Activated CD4-positive, alpha-beta T cell treated with anti-CD3 and anti-CD28 coated beads for 36 hours (primary cell): ENCODE measurements around the gene CSRNP3. TPM values are rescaled to one million over a fixed set of nuclear protein-coding genes. Genes with fewer than 3 reads are reported as not detected.

ENCODE experiments used
- ATAC-seq: fragments of 200-7000 bp; cut with Tn5 transposase; one replicate; pipeline ENCODE4 v1.10.0; 2021; ENCODE audit warnings: mild to moderate bottlenecking, moderate library complexity
- CTCF ChIA-PET: fragments of 350-600 bp; sonication (Branson Sonifier 250); formaldehyde crosslinking; loops from one replicate; lab custom pipeline; 2021; ENCODE audit warnings: antibody characterized with exemption; lab: Charles Lee
- POLR2A ChIA-PET: fragments of 350-600 bp; sonication (Branson Sonifier 250); formaldehyde crosslinking; loops from one replicate; lab custom pipeline; 2021; ENCODE audit warnings: antibody characterized with exemption, inconsistent platforms; lab: Charles Lee
- DNase-seq: peaks from one replicate; pipeline ENCODE4 v3.0.0-alpha.2; 2020
- H3K27ac Mint-ChIP-seq: one replicate; pipeline ENCODE4 v1.8.0; 2021; ENCODE audit warnings: mixed read lengths
- H3K27me3 Mint-ChIP-seq: one replicate; pipeline ENCODE4 v1.8.0; 2021; ENCODE audit warnings: mixed read lengths
- H3K36me3 Mint-ChIP-seq: one replicate; pipeline ENCODE4 v1.8.0; 2021; ENCODE audit warnings: low read depth, mixed read lengths
- H3K4me1 Mint-ChIP-seq: one replicate; pipeline ENCODE4 v1.8.0; 2021; ENCODE audit warnings: mixed read lengths
- H3K4me3 Mint-ChIP-seq: one replicate; pipeline ENCODE4 v1.8.0; 2021; ENCODE audit warnings: mild to moderate bottlenecking, moderate library complexity, mixed read lengths
- H3K9me3 Mint-ChIP-seq: one replicate; pipeline ENCODE4 v1.8.0; 2021; ENCODE audit warnings: low read depth, mixed read lengths
- intact Hi-C, 2 experiments: fragments of 100-400 bp; cut with DNase I in 1 of 2; cut with micrococcal nuclease in 1 of 2; formaldehyde crosslinking; loops; one replicate each; pipeline versions ENCODE4 v1.14.2 to v1.15.1; 2022 to 2024; cut with DNase I, micrococcal nuclease
- total RNA-seq, 2 experiments: library from RNA; stranded (reverse); gene quantifications; one replicate each; pipeline ENCODE4 v1.2.3, GENCODE V29; 2021

The CSRNP3 gene
- total RNA-seq, 2 experiments from 2014 or later: not detected

- H3K4me3 Mint-ChIP-seq: no peak overlapping the region
- no peak for ATAC-seq
Observed at GRCh38 chr2:165471349-165471950, 2.0 kb downstream of the CSRNP3 start.

GRCh38 chr2:165472922-165473321, 3.4 kb downstream of the CSRNP3 start:
- H3K4me1 Mint-ChIP-seq: no peaks in the 10 kb centered on the region
- H3K9me3 Mint-ChIP-seq: no peaks in the 10 kb centered on the region
- H3K36me3 Mint-ChIP-seq: no peaks in the 10 kb centered on the region
- ChIA-PET CTCF (interaction anchor here (1.7 kb wide), 1 partner anchor 11 kb away, joined by 3 read pairs; no protein-coding TSS in a partner anchor), POLR2A (no interaction called here)
- H3K27me3 Mint-ChIP-seq: no peaks in the 10 kb centered on the region
- ATAC-seq (no peak), DNase-seq (no peak)
- intact Hi-C loops: no loop called here
- no peak overlapping the region for H3K4me3 Mint-ChIP-seq
- H3K27ac Mint-ChIP-seq: no peak overlapping the region

More at GRCh38 chr2:165471349-165471950, 2.0 kb downstream of the CSRNP3 start:
- no peak overlapping the region for H3K27ac Mint-ChIP-seq
- H3K4me1 Mint-ChIP-seq: no peaks in the 10 kb centered on the region
- no peaks in the 10 kb centered on the region for H3K36me3 Mint-ChIP-seq
- ChIA-PET CTCF (no interaction called here), POLR2A (no interaction called here)
- no peaks in the 10 kb centered on the region for H3K9me3 Mint-ChIP-seq
- intact Hi-C loops: no loop called here
- H3K27me3 Mint-ChIP-seq: no peaks in the 10 kb centered on the region
- DNase-seq: no peak

- DNase-seq (no peak), ATAC-seq (no peak)
- Mint-ChIP-seq H3K4me1 (no peaks in the 10 kb centered on the region), H3K27ac (no peak overlapping the region), H3K9me3 (no peaks in the 10 kb centered on the region), H3K27me3 (no peaks in the 10 kb centered on the region), H3K36me3 (no peaks in the 10 kb centered on the region), H3K4me3 (no peak overlapping the region)
- intact Hi-C loops: no loop called here
- ChIA-PET CTCF (no interaction called here), POLR2A (no interaction called here)
Observed at GRCh38 chr2:165474619-165475276, 5.2 kb downstream of the CSRNP3 start.

GRCh38 chr2:165475277-165476004, 5.9 kb downstream of the CSRNP3 start:
- ATAC-seq: no peak
- H3K36me3 Mint-ChIP-seq: no peaks in the 10 kb centered on the region
- H3K9me3 Mint-ChIP-seq: no peaks in the 10 kb centered on the region
- no peak overlapping the region for H3K4me3 Mint-ChIP-seq
- intact Hi-C loops: no loop called here
- H3K27ac Mint-ChIP-seq: no peak overlapping the region
- POLR2A ChIA-PET: no interaction called here
- no peaks in the 10 kb centered on the region for H3K27me3 Mint-ChIP-seq
- CTCF ChIA-PET: no interaction called here
- H3K4me1 Mint-ChIP-seq: no peaks in the 10 kb centered on the region
- DNase-seq: no peak

- CTCF ChIA-PET: no interaction called here
- H3K4me1 Mint-ChIP-seq: no peaks in the 10 kb centered on the region
Observed at GRCh38 chr2:165479856-165480255, 10.4 kb downstream of the CSRNP3 start.

GRCh38 chr2:165494573-165494972, 25.1 kb downstream of the CSRNP3 start:
- Mint-ChIP-seq H3K9me3 (no peaks in the 10 kb centered on the region), H3K27ac (no peak overlapping the region), H3K4me1 (no peaks in the 10 kb centered on the region), H3K4me3 (no peak overlapping the region), H3K27me3 (no peaks in the 10 kb centered on the region), H3K36me3 (no peaks in the 10 kb centered on the region)
- CTCF ChIA-PET: no interaction called here
- POLR2A ChIA-PET: no interaction called here
- intact Hi-C loops: no loop called here
- no peak for ATAC-seq
- DNase-seq: no peak

More at GRCh38 chr2:165479856-165480255, 10.4 kb downstream of the CSRNP3 start:
- Mint-ChIP-seq H3K27me3 (no peaks in the 10 kb centered on the region), H3K27ac (no peak overlapping the region), H3K4me3 (no peak overlapping the region), H3K36me3 (no peaks in the 10 kb centered on the region), H3K9me3 (no peaks in the 10 kb centered on the region)
- intact Hi-C loops: no loop called here
- DNase-seq (no peak), ATAC-seq (no peak)
- POLR2A ChIA-PET: no interaction called here

GRCh38 chr2:165497659-165498317, 28.3 kb downstream of the CSRNP3 start:
- POLR2A ChIA-PET: no interaction called here
- H3K36me3 Mint-ChIP-seq: no peaks in the 10 kb centered on the region
- no peaks in the 10 kb centered on the region for H3K4me1 Mint-ChIP-seq
- H3K4me3 Mint-ChIP-seq: no peak overlapping the region
- intact Hi-C loops: no loop called here
- no peak for ATAC-seq
- CTCF ChIA-PET: interaction anchor here (0.5 kb wide), 1 partner anchor 37 kb away, joined by 3 read pairs; no protein-coding TSS in a partner anchor
- no peaks in the 10 kb centered on the region for H3K27me3 Mint-ChIP-seq
- H3K9me3 Mint-ChIP-seq: no peaks in the 10 kb centered on the region
- DNase-seq: no peak
- no peak overlapping the region for H3K27ac Mint-ChIP-seq

GRCh38 chr2:165499131-165499530, 29.6 kb downstream of the CSRNP3 start:
- Mint-ChIP-seq H3K27me3 (no peaks in the 10 kb centered on the region), H3K4me3 (no peak overlapping the region), H3K9me3 (no peaks in the 10 kb centered on the region), H3K4me1 (no peaks in the 10 kb centered on the region), H3K36me3 (no peaks in the 10 kb centered on the region), H3K27ac (no peak overlapping the region)
- DNase-seq: no peak
- POLR2A ChIA-PET: no interaction called here
- no peak for ATAC-seq
- CTCF ChIA-PET: no interaction called here
- intact Hi-C loops: no loop called here

- CTCF ChIA-PET: interaction anchor here (0.7 kb wide), 1 partner anchor 893 kb away, joined by 5 read pairs; no protein-coding TSS in a partner anchor
- ATAC-seq (no peak), DNase-seq (no peak)
- Mint-ChIP-seq H3K27me3 (no peaks in the 10 kb centered on the region), H3K4me3 (no peak overlapping the region), H3K9me3 (no peaks in the 10 kb centered on the region), H3K36me3 (no peaks in the 10 kb centered on the region), H3K4me1 (no peaks in the 10 kb centered on the region), H3K27ac (no peak overlapping the region)
- intact Hi-C loops: no loop called here
- POLR2A ChIA-PET: no interaction called here
Observed at GRCh38 chr2:165500001-165500400, 30.5 kb downstream of the CSRNP3 start.

- no peak for DNase-seq
- no peaks in the 10 kb centered on the region for H3K4me1 Mint-ChIP-seq
- H3K27me3 Mint-ChIP-seq: no peaks in the 10 kb centered on the region
- intact Hi-C loops: no loop called here
- ChIA-PET POLR2A (no interaction called here), CTCF (no interaction called here)
- H3K9me3 Mint-ChIP-seq: no peaks in the 10 kb centered on the region
- no peak overlapping the region for H3K4me3 Mint-ChIP-seq
- no peak for ATAC-seq
- no peak overlapping the region for H3K27ac Mint-ChIP-seq
- H3K36me3 Mint-ChIP-seq: no peaks in the 10 kb centered on the region
Observed at GRCh38 chr2:165500816-165501215, 31.3 kb downstream of the CSRNP3 start.

GRCh38 chr2:165505514-165505913, 36.0 kb downstream of the CSRNP3 start:
- CTCF ChIA-PET: no interaction called here
- no peak overlapping the region for H3K4me3 Mint-ChIP-seq
- H3K27me3 Mint-ChIP-seq: no peaks in the 10 kb centered on the region

More at GRCh38 chr2:165505514-165505913, 36.0 kb downstream of the CSRNP3 start:
- no peak overlapping the region for H3K27ac Mint-ChIP-seq
- POLR2A ChIA-PET: no interaction called here
- ATAC-seq (no peak), DNase-seq (no peak)
- no peaks in the 10 kb centered on the region for H3K36me3 Mint-ChIP-seq
- intact Hi-C loops: no loop called here
- no peaks in the 10 kb centered on the region for H3K4me1 Mint-ChIP-seq
- no peaks in the 10 kb centered on the region for H3K9me3 Mint-ChIP-seq
